ENCODE measurements around the gene RRP12. TPM values are rescaled to one million over a fixed set of nuclear protein-coding genes. Genes with fewer than 3 reads are reported as not detected.
"Not testable (repeated sequence)": the region's sequence is repeated elsewhere in the genome, so short reads cannot be mapped to it uniquely, and the experiment has no call there.

Gene RRP12
- polyA plus RNA-seq, 12 donors: 11.5 to 28.0 (median 18.4) TPM; not detected in 1

DNA sequence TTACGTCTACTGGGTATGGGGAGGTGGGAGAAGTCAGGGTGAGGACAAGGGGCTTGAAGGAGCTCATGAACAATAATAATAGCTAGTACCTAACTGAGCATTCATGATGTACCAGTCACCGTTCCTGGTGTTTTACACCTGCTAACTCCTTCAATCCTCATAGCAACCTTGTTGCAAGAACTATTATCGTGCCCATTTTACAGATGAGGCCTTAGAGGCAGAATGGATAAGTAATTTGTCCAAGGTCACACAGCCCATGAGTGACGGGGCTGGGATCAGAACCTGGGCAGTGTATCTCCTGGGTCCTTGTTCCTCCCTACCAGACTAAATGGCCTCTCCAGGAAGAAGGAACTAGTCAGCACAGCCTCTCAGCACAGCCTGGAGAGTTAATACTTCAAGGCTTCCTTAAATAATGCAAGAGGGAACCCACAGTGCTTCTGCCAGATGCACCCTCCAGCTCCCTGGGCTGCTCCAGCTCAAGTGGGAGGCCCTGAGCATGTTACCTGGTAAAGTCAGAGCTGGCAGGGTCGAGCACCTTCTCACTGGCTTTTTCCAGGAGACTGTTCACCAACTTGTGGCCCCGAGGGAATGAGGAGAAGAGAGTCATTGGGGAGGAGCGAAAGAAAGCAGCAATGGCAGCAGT is 28.8 kb downstream of the RRP12 start:
- no peak for DNase-seq

DNA sequence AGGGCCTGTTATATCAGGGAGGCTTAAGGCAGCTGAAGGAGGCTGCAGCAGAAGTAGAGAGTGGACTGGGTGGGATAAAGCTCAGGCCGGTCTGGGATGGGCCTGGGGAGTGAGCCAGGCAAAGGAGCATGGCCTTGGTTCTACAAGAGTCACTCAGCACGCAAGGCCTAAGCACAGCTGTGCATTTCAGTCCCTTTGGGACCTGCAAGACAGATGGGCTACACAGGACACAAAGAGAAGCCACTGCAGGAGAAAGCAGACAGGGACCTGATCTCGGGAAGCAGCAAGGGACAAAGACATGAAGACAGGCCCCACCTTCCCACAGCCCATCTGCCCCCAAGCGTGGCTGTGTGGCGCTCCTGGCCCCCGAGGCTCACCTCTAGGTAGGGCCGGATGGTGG is 29.4 kb downstream of the RRP12 start:
- DNase-seq: no peak

DNA sequence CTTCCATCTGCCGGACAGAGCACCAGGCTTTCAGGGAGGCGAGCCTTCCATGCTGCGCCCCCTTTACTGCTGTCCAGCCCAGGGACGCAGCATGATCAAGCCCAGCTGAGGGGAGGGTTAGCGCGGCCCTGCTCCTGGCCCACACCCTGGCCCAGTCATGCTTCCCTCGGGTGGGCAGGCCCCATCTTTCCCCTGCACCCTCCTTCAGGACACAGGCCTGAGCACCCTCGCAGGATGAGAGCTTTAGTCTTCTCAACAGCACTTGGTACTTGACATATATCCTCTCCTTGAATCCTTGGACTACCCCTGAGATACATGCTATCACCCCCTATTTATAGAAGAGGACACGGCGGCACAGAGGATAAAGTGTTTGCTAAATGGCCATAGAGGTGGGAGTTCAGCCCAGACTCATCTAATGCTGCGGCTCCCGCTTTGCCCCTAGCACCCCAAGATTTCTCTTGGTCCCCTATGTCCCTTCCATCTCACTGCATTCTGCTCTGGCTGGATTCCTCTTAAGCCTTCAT is 34.0 kb downstream of the RRP12 start:
- no peak for DNase-seq

DNA sequence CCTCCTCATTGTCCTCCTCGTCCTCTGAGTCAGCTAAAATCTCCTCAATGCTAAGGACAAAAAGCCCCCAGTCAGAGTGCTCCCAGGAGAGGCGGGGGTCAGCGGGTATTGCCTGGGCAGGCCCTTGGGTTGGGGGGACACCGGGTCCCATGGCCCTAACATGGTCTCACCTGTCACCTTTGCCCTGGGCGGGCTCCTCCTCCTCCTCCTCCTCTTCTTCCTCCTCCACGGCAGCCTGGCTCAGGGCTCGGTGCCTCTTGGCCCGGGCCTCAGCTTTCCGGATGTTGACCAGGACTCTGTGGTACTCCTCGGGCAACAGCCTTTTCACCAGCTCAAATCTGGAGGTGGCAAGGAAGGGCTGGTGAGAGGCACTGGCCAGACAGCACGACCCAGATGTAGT is 34.6 kb downstream of the RRP12 start:
- no peak for DNase-seq

DNA sequence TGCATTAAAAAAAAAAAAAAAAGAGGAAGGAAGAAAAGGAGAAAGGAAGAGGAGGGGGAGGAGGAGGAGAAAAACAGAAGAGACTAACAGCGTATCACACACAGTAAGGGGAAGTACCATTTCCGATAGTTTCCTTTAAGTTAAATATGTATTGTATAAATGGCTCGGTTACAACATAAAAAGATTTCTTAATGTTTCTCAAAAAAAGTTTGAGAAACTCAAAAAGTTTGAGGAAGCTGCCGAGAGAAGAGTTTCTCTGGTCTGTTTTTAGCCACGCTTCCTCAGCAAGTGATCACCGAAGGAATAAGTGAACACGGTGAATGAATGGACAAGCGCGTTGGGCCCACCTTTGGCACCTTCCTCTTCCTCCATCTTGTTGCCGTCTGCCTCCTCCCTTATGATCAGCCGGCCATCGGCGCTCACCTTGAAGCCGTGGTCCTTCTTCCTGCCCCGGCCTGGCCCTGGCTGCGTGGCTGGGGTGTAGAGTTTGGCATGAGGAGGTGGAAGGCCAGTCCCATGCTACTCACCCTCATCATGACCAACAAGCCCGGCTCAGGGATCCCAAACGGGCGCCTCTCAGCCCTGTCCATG is 35.3 kb downstream of the RRP12 start:
- no peak for DNase-seq

DNA sequence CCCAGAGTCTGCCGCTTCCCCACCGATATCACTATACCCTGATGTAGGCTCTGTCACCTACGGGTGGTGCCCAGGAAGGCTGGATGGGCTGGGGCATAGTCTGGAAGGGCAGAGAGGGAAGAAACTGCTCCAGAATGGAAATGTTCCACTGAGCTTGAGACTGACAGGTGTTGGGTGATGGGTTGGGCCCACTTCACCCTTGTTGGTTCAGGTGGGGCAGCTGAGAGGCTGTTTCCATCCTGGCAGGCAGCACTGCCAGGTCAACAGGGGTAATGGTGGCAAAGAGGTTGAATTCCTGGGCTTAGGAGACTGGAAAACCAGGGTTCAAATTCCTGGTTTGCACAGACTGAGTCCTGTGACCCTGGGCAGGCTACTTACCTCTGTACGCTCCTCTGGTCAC is 38.1 kb downstream of the RRP12 start:
- DNase-seq: no peak

DNA sequence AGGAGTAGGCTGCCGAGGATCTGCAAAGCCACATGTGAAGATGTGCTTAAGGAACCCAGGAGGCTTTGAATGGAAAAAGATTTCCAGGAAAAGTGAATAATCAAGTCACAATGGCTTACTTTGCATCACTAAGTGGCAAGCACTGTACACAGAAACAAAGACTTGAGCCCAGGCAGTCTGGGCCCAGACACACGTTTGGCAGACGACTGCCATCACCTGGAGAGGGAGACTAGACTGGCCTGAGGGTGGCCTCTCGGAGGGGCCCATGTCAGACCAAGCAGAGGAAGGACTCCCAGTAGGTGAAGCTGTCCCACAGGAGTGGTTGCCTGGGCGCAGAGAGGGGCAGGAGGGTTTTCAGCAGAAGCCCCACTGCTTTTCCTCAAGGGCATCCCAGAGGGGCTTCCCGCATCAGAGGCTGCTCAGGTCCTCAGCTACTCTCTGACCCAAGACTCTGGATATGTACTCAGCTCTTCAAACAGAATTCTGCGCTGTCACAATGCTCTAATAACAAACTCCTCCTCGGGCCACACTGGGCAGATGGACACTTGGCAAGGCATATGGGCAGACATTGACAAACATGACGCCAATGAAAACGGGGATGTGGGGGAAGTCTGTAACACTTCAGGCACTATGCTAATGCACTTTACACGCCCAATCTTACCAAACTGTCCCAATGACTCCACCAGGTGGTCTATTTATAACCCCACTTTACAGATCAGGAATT is 38.7 kb downstream of the RRP12 start:
- no peak for DNase-seq

DNA sequence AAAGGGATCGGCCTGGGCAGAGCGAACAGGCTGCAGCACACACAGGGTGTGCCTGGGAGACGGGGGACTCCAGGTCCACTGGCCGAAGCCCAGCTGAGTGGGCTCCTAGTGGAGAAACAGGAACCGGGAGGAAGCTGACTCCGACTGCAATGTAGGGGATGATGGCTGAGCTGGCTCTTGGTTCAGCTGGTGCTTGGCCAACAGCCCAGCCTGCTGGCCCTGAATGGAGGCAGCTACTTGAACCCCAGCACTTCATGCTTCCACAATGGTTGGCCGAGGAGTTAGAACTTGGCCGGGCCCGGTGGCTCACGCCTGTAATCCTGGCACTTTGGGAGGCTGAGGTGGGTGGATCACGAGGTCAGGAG is 39.6 kb downstream of the RRP12 start:
- DNase-seq: no peak

DNA sequence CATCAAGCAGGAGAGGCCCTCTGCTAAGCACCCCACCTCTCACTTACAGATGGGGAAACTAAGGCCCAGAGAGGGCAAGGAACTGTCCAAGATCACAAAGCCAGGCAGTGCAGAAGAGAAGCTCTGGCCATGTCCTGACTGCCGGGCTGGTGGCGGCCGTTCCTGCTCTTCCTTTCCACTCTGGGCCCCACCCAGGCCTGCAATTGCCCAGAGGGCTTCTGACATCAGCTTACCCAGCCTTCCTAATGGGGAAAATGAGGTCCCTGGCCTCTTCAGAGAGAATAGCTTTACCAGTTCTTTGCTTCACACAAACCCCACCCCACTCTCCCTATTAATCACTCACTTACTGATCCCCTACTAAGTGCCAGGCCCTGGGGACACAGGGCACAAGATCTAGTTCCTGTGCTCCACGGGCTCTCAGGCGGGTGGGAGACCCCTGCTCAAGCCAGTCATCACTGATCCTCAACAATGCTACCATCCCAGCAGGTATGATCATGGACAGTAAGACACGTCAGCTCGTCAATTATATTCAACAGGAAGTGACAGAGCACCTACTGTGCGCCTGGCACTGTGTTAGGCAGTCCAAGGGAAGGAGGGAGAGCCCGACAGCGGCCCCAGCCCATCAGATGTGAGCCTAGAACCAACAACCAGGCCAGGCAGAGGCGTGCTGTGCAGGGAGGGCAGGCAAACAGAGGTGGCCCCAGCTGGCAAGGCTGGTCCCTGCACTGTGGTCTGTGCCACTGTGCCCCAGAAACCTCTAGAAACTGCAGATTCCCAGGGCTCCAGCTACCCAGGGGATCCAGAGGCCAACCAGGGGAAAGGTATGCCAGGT is 40.2 kb downstream of the RRP12 start:
- DNase-seq: no peak

DNA sequence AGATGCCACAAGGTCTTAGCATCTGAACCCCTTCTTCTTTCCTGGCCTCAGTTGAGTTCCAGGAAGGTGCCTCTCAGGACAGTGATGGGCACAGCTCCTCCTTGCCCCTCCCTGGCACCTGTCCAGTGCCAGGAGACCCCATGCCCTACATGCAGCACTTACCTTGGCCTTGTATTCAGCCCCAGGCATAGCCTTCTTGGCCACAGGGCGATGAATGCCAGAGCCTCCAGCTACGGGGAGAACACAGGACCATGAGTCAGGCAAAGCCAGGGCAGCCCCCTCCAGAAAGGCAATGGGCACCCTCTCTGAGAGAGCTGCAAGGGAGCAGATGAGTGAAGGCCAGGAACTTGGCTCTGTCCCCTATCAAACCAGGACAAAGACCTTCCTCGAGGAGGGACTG is 42.4 kb downstream of the RRP12 start:
- no peak for DNase-seq

DNA sequence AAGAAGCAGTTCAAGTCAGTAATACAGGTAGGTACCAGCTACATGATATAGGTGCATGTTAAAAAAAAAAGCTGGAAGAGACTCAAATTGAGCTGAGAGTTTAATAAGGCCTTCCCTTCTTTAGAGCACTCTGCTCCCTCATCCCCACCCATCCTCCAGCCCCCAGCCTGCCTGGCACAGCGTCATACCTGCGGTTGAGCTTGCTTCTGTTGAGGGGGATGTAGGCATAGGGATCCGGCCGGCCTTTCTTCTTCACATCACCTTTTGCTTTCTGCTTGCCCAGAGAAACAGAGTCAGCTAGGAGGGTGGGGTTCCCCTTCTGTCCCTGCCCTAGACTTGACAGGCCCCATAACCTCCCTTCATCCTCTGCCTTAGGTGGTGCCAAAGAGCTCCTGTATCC is 42.8 kb downstream of the RRP12 start:
- no peak for DNase-seq

DNA sequence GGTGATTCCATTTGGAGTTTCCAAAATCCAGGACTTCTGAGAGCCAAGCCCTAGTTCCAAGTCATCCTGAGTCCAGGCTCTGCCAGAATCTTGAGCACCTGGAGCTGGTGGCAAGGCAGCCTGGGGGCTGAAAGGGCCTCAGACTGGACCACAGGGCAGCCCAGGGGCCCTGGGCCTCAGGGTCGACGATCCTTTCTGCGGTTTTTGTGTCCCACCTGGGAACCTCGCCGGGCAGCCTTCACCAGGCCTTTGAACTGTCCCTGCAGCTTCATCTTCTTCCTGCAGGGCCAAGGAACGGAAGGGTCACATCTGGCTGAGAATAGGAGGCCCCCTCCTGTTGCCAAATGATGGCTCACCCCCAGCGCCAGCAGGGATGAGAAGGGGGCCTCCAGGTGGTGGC is 44.2 kb downstream of the RRP12 start:
- DNase-seq: no peak

DNA sequence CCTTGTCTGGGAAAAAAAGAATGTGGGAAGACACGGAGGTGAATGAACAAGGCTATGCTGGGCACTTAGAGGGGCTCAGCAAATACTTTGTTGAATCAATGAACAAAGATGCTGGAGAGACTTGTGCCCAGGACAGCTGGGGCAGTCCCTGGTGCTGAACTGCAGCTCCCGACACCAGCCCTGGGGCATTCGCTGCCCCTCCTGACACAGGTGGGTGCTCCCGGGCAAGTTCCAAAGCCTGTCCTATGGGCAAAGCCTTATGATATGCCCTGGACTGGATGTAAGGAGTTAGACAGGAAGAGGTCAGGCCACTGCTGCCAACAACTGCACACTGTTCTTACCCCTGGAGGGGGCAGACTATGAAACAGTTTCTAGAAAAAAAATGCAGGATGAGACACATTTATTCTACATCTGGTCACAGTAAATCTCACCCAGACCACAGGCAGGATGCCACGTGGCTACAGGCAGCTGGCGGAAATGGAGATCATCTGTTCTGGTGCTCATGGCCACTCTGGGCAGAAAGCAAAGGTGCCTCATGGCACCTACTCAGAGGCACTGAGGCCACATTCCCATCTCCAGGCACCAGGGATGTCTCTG is 44.7 kb downstream of the RRP12 start:
- DNase-seq: no peak

DNA sequence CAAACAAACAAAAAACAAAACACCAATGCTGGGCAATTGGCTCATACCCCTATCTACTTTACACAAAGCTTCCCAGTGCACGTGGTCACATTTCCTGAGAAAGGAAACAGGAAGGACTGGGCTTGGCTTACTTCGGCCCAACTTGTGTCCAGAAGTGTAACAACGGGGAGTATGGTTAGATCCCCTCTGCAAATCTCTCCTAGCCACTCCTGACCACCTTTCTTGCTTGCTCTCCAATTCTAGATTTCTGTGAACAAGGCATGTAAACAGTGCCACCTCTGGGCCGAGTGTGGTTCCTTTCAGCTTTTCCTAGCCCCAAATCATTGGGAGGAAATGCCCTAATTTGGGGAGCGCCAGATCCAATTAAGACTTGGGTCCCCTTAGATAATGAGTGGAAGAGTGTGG is 45.6 kb downstream of the RRP12 start:
- no peak for DNase-seq

DNA sequence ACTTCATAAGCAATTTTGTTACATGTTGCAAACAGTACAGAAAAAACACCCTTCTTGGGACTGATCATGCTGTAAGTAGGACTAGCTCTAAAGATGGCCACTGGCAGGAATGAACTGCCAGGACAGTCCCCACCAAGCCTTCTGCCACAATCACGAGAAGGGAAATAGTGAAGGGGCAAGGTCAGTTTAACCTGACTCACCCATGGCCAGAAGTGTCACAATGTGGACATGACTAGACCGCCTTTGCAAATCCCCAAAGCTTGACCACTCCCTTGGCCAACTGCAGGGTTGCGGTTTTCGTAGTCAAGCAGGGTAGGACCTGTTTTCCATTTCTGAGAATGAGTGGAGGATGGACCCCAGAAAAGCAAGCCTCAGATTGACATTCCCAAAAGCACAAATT is 47.2 kb downstream of the RRP12 start:
- no peak for DNase-seq

DNA sequence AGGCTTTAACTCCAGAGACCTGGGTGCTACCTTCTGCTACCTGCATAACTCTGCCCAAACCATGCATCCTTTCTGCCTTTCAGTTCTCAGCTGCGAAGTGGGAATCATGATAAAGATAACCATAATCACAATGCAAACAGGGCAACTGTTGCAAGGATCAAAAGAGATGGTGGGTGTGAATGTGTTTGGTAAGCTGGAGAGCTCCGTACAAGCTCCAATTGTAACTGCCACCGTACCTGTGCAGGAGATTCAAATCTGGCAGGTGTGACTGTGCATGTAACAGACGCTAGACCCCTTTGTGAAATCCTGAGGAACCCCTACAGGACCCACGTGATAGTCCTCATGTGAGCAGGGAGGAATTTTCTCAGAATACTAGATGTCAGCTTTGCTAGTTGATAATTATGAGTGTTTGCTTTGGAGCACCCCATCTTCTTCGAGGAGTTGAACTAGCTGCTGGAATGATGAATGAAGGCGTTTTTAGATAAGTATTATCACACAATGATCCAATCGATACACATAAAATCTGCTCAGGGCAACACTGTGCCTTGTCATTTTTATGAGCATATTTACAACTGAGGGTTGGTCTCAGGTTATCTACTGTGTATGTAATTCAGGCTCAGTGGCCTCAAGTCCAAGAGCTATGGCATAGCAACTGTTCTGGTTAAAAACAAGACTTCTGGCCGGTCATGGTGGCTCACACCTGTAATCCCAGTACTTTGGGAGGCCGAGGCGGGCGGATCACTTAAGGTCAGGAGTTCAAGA is 51.2 kb downstream of the RRP12 start:
- DNase-seq: no peak

DNA sequence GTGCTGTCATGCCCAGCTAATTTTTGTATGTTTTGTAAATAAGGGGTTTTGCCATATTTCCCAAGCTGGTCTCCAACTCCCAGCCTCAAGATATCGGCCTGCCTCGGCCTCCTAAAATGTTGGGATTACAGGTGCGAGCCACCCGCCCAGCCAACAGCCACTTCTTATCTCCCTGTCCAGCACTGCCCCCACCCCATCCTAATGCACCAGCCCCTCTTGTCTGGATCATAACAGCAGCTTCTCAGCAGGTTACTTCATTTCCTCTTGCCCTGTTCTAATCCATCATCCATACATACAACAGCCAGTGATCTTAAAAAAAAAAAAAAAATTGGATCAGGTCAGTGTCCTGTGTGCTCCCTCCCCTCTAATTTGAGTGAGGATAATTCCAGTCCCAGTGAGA is 53.8 kb downstream of the RRP12 start:
- no peak for DNase-seq

DNA sequence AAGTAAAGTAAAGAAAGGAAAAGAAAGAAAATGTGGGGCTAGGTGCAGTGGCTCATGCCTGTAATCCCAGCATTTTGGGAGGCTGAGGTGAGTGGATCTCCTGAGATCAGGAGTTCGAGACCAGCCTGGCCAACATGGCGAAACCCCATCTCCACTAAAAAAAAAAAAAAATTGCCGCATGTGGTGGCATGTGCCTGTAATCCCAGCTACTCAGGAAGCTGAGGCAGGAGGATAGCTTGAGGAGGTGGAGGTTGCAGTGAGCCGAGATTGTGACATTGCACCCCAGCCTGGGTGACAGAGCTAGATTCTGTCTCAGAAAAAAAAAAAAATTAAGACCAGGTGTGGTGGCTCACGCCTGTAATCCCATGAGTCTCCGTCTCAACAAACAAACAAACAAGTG is 57.5 kb downstream of the RRP12 start:
- not testable (repeated sequence) for DNase-seq

DNA sequence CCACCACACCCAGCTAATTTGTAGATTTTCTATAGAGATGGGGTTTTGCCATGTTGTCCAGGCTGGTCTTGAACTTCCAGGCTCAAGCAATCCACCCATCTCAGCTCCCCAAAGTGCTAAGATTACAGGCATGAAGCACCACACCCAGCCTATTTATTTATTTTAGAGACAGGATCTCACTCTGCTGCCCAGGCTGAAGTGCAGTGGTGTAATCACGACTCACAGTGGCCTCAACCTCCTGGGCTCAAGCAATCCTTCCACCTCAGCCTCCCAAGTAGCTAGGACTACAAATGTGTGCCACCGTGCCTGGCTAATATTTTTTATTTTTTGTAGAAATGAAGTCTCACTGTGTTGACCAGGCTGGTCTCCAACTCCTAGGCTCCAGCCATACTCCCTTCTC is 59.7 kb downstream of the RRP12 start:
- no peak for DNase-seq

DNA sequence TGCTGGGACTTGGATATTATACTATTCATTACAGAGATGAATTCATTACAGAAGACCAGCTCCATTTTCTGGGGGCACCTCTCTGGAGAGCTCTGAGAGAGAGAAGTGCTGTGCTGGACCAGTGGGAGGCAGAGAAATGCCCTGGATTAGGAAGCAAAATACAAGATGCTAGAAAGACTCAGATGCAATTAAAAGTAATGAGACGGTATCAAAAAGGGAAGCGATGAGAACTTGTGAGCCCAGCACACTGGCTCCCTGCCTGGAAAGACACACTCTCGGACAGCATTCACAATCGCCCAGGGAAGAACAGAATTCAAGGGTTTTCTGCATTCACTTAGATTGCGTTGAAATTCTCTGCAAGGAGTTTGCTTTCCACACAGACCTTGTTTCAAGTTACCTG is 63.1 kb downstream of the RRP12 start:
- DNase-seq: no peak
